ENCODE measurements around the gene MAP3K13. TPM values are rescaled to one million over a fixed set of nuclear protein-coding genes. Genes with fewer than 3 reads are reported as not detected.

The MAP3K13 gene
- total RNA-seq, 4 donors from 2014 or later: 15.1 to 30.2 (median 24.0) TPM

GRCh38 chr3:185318141-185318540, 44.8 kb upstream of the MAP3K13 start:
- peak overlapping the region in 3 of 4 donors; percentile 49 to 83 (median 72) for H3K27ac ChIP-seq
- DNase-seq: no peak
- H3K4me1 ChIP-seq: peaks cover 0 to 22% (median 5%) of the 10 kb centered on the region in 3 donors
- no peaks in the 10 kb centered on the region for H3K9me3 ChIP-seq
- no peak overlapping the region for H3K4me3 ChIP-seq
- 21 to 59% methylated on average over 1 of the region's 1 CpG for WGBS, 2 donors
- no peaks in the 10 kb centered on the region for H3K36me3 ChIP-seq
- no peaks in the 10 kb centered on the region for H3K27me3 ChIP-seq
- intact Hi-C loops (cut with DNase I): no loop called here
- TF ChIP-seq CTCF (IDR thresholded peaks at IDR 0.05): no peak
- no peak for TF ChIP-seq POLR2A (IDR thresholded peaks at IDR 0.05)

- Histone ChIP-seq H3K4me1 (peaks cover 0 to 22% (median 5%) of the 10 kb centered on the region in 3 donors), H3K9me3 (no peaks in the 10 kb centered on the region), H3K4me3 (no peak overlapping the region), H3K27me3 (no peaks in the 10 kb centered on the region), H3K27ac (no peak overlapping the region), H3K36me3 (no peaks in the 10 kb centered on the region)
- no peak for TF ChIP-seq CTCF (IDR thresholded peaks at IDR 0.05)
- no peak for TF ChIP-seq POLR2A (IDR thresholded peaks at IDR 0.05)
- 83 to 92% methylated on average over 4 to 5 of the region's 6 CpGs for WGBS, 2 donors
- intact Hi-C loops (cut with DNase I): no loop called here
- DNase-seq: no peak
These were observed 43.1 kb upstream of the MAP3K13 start for GRCh38 chr3:185319801-185320200.

- no peak overlapping the region for H3K27ac ChIP-seq
These were observed 42.0 kb upstream of the MAP3K13 start for GRCh38 chr3:185320949-185321348.

GRCh38 chr3:185322101-185322719, 40.7 kb upstream of the MAP3K13 start:
- peaks cover 0 to 12% (median 5%) of the 10 kb centered on the region in 3 donors for H3K4me1 ChIP-seq
- intact Hi-C loops (cut with DNase I): no loop called here
- H3K4me3 ChIP-seq: no peak overlapping the region
- H3K27ac ChIP-seq: no peak overlapping the region
- no peak for DNase-seq
- no peaks in the 10 kb centered on the region for H3K27me3 ChIP-seq
- WGBS, 2 donors: 74 to 78% methylated on average over 5 of the region's 5 CpGs
- no peak for TF ChIP-seq POLR2A (IDR thresholded peaks at IDR 0.05)
- no peak for TF ChIP-seq CTCF (IDR thresholded peaks at IDR 0.05)
- H3K36me3 ChIP-seq: no peaks in the 10 kb centered on the region
- no peaks in the 10 kb centered on the region for H3K9me3 ChIP-seq

More at GRCh38 chr3:185320949-185321348, 42.0 kb upstream of the MAP3K13 start:
- Histone ChIP-seq H3K36me3 (no peaks in the 10 kb centered on the region), H3K27me3 (no peaks in the 10 kb centered on the region), H3K4me1 (peaks cover 0 to 22% (median 5%) of the 10 kb centered on the region in 3 donors), H3K9me3 (no peaks in the 10 kb centered on the region), H3K4me3 (no peak overlapping the region)
- no peak for TF ChIP-seq POLR2A (IDR thresholded peaks at IDR 0.05)
- no peak for TF ChIP-seq CTCF (IDR thresholded peaks at IDR 0.05)
- 93 to 96% methylated on average over 10 of the region's 10 CpGs for WGBS, 2 donors
- intact Hi-C loops (cut with DNase I): no loop called here
- DNase-seq: no peak

GRCh38 chr3:185325946-185326791, 36.8 kb upstream of the MAP3K13 start:
- intact Hi-C loops (cut with DNase I): no loop called here
- no peak overlapping the region for H3K4me3 ChIP-seq
- no peaks in the 10 kb centered on the region for H3K36me3 ChIP-seq
- no peaks in the 10 kb centered on the region for H3K27me3 ChIP-seq
- H3K27ac ChIP-seq: no peak overlapping the region
- TF ChIP-seq POLR2A (IDR thresholded peaks at IDR 0.05): no peak
- TF ChIP-seq CTCF (IDR thresholded peaks at IDR 0.05): no peak
- peaks cover 0 to 20% (median 0%) of the 10 kb centered on the region in 3 donors for H3K4me1 ChIP-seq
- H3K9me3 ChIP-seq: no peaks in the 10 kb centered on the region
- 49 to 64% methylated on average over 7 to 8 of the region's 8 CpGs for WGBS, 2 donors
- DNase-seq: no peak

Data from esophagus squamous epithelium (tissue), 5 donors.